Lower lobe of right lung (tissue), 2 donors: ENCODE data around the gene CCL13. TPM values are rescaled to one million over a fixed set of nuclear protein-coding genes. Genes with fewer than 3 reads are reported as not detected.

Experiments
- ATAC-seq, 2 donors: fragments of 200-7000 bp; cut with Tn5 transposase; one replicate each; pipeline ENCODE4 v1.9.1; 2020 to 2022; ENCODE audit warnings: mild to moderate bottlenecking in 2 of 2, moderate library complexity in 2 of 2
- DNase-seq: peaks from one replicate; pipeline ENCODE4 v3.0.0-alpha.2; 2020
- H3K27ac ChIP-seq: fragments of 200-600 bp; one replicate; pipeline ENCODE4 v1.8.0; 2022
- H3K27me3 ChIP-seq: fragments of 200-600 bp; one replicate; pipeline ENCODE4 v1.8.0; 2022; ENCODE audit warnings: low read depth
- H3K36me3 ChIP-seq: fragments of 200-600 bp; one replicate; pipeline ENCODE4 v1.8.0; 2022; ENCODE audit warnings: mild to moderate bottlenecking
- H3K4me1 ChIP-seq: fragments of 200-600 bp; one replicate; pipeline ENCODE4 v1.8.0; 2022
- H3K4me3 ChIP-seq: fragments of 200-600 bp; one replicate; pipeline ENCODE4 v1.8.0; 2022; ENCODE audit warnings: mild to moderate bottlenecking
- H3K9me3 ChIP-seq: fragments of 200-600 bp; one replicate; pipeline ENCODE4 v1.8.0; 2022
- intact Hi-C: fragments of 100-400 bp; cut with DNase I; formaldehyde crosslinking; loops from one replicate; pipeline ENCODE4 v1.11.0; 2022
- total RNA-seq: library from RNA; stranded (reverse); fragmentation: NEBNext Ultra II Directional; extraction: Animal tissue kit (Norgen Biotek cat#: 25700); gene quantifications from one replicate; pipeline ENCODE4 v1.2.1, GENCODE V29; 2021
- TF ChIP-seq, protein P1 (sequence below): fragments of 200-600 bp; IDR thresholded peaks from one replicate; pipeline ENCODE4 v1.8.0; 2022; ENCODE audit warnings: antibody characterized with exemption, mild to moderate bottlenecking
- donor health status: DM: no; HTN: yes; CAD: no; lungs with severe emphysema.

The CCL13 gene
- total RNA-seq, 1 donor from 2014 or later: 14.6 TPM

DNA sequence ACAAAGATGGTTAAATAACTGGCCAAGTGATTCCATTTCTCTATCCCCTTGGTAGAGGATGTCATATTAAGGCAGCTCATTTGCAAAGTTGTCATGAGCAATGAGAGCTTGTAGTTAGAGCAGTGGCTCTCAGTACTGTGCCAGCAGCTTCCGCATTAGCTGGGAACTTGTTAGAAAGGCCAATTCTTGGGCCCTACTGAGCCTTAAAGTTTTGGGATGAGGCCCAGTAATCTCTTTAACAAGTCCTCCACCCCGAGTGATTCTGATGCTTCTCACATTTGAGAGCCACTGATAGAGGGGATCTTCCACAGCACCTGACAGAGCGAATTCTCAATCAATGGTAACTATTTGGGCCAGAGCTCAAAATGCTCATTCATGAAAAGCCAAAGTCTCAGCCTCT lies 26.9 kb downstream of the CCL13 start:
- Histone ChIP-seq H3K4me1 (peaks cover 8% of the 10 kb centered on the region), H3K4me3 (no peak overlapping the region), H3K9me3 (no peaks in the 10 kb centered on the region), H3K27ac (no peak overlapping the region), H3K36me3 (no peaks in the 10 kb centered on the region), H3K27me3 (no peaks in the 10 kb centered on the region)
- TF ChIP-seq, protein P1, sequence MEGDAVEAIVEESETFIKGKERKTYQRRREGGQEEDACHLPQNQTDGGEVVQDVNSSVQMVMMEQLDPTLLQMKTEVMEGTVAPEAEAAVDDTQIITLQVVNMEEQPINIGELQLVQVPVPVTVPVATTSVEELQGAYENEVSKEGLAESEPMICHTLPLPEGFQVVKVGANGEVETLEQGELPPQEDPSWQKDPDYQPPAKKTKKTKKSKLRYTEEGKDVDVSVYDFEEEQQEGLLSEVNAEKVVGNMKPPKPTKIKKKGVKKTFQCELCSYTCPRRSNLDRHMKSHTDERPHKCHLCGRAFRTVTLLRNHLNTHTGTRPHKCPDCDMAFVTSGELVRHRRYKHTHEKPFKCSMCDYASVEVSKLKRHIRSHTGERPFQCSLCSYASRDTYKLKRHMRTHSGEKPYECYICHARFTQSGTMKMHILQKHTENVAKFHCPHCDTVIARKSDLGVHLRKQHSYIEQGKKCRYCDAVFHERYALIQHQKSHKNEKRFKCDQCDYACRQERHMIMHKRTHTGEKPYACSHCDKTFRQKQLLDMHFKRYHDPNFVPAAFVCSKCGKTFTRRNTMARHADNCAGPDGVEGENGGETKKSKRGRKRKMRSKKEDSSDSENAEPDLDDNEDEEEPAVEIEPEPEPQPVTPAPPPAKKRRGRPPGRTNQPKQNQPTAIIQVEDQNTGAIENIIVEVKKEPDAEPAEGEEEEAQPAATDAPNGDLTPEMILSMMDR: no peak
- intact Hi-C loops: no loop called here
- ATAC-seq (no peak), DNase-seq (no peak)

DNA sequence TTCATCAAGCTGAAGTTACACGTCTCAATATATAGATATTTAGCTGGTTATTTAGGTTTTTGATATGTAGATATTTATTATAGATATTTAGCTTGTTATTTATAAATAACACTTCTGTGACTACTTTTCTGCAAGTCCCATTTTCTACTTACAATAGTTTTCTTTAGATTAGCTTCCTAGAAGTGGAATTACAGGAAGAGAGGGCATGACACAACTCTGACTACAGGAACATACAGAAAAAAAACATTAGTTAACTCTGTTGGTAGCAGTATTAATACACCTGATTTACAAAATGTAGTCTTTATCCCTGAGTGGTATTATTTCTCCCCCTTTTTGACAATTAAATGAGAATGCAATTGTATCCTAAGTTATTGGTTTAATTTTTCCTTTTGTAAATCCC lies 28.0 kb downstream of the CCL13 start:
- intact Hi-C loops: no loop called here
- TF ChIP-seq, protein P1: no peak
- Histone ChIP-seq H3K36me3 (no peaks in the 10 kb centered on the region), H3K4me1 (peaks cover 5% of the 10 kb centered on the region), H3K9me3 (no peaks in the 10 kb centered on the region), H3K27ac (no peak overlapping the region), H3K4me3 (no peak overlapping the region), H3K27me3 (no peaks in the 10 kb centered on the region)
- ATAC-seq: no peak
- no peak for DNase-seq

DNA sequence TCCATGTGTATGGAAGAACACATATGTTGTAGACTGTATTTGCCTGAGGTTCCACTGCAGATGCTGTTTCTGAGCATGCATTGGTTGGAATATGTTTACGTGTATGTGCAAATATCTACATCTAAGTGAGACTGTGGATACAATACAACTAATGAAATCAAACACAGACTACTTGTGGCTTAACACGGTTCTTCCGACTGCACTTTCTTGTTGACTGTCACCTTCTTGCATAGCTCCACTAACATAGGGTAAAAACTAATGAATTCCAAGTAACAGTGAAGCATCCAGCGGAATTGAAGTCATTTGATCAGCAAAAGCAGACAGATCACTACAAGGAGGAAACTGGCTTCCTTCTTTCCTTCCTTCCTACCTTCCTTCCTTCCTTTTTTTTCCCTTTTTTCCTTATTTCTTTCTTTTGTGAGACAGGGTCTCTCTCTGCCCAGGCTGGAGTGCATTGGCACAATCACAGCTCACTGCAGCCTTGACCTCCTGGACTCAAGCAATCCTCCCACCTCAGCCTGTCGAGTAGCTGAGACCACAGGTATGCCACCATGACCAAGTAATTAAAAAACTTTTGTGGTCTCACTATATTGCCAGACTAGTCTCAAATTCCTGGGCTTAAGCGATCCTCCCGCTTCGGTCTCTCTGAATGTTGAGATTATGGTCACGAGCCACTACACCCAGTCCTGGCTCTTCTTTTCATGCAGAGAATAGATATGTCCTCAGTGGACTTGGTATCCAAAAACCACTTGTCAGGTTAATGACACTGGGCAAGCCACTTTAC lies 28.7 kb downstream of the CCL13 start:
- intact Hi-C loops: no loop called here
- H3K9me3 ChIP-seq: no peaks in the 10 kb centered on the region
- no peaks in the 10 kb centered on the region for H3K36me3 ChIP-seq
- no peak for ATAC-seq
- no peak overlapping the region for H3K27ac ChIP-seq
- DNase-seq: no peak
- H3K4me1 ChIP-seq: peaks cover 5% of the 10 kb centered on the region
- TF ChIP-seq, protein P1: no peak
- no peak overlapping the region for H3K4me3 ChIP-seq
- H3K27me3 ChIP-seq: no peaks in the 10 kb centered on the region

DNA sequence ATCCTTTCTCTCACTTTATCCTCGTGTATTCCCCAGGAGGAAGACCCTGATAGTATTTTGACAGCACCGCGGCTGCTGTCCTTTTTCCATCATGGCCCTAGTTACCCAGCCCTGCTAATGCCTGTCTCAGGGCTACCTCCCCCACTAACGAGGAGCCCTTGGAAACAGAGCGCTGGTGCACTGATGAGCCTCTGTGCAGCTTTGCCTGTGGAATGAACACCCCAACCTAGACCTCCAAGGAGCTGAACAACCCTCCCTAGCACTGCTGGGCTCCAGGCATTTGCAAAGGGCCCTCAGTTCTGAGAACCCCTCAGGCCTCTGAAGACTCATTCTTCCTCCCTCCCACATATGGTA lies 30.0 kb downstream of the CCL13 start:
- DNase-seq: no peak

DNA sequence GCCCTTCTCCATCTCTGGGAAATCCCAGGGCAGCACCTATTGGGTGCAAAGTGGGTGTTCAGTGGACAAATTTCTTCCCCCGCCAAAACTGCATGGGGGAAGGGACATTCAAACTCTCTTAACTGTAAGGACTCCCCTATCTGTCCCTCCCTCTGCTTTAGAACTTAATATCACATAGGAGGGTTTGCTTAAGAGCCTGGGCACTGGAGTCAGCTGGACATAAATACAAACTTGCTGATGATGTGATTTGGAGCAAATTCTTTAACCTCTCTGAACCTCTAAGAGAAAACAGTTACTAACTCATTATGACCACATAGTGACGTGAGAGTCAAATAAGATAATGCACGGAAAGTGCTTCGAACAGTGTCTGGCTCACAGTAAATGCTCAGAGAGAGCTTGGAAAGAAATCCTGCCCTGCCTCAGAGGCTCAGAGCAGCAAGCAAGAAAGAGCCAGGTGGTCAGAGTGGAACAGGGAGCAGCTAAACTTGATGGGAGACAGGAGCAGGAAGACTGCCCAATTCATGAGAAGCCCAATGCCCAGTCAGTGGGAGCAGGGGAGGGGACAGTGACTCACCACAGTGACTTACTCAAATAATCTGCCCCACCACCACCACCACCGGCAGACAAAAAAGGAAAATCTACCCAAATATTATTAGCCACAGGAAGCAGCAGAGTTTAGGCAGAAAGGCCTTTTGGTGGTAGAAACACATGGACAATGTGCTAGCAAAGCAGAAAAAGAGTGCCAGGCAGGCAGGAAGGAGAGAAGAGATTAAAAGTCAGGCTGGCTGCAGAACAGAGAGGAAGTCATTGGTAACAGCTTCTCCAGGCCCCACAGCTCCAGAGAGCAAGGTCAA lies 30.6 kb downstream of the CCL13 start:
- Histone ChIP-seq H3K4me3 (no peak overlapping the region), H3K36me3 (no peaks in the 10 kb centered on the region), H3K4me1 (peaks cover 5% of the 10 kb centered on the region), H3K27me3 (no peaks in the 10 kb centered on the region), H3K9me3 (no peaks in the 10 kb centered on the region), H3K27ac (no peak overlapping the region)
- intact Hi-C loops: no loop called here
- TF ChIP-seq, protein P1: no peak
- ATAC-seq (no peak), DNase-seq (no peak)

More for the DNA sequence above, 30.0 kb downstream of the CCL13 start:
- Histone ChIP-seq H3K9me3 (no peaks in the 10 kb centered on the region), H3K27ac (no peak overlapping the region), H3K4me3 (no peak overlapping the region), H3K36me3 (no peaks in the 10 kb centered on the region), H3K27me3 (no peaks in the 10 kb centered on the region), H3K4me1 (peaks cover 5% of the 10 kb centered on the region)
- TF ChIP-seq, protein P1: no peak
- ATAC-seq: no peak
- intact Hi-C loops: no loop called here
